ENCODE results near the gene LMTK2. TPM values are rescaled to one million over a fixed set of nuclear protein-coding genes. Genes with fewer than 3 reads are reported as not detected.

LMTK2 gene
- polyA plus RNA-seq, 1 donor from 2014 or later = 11.9 TPM

DNA sequence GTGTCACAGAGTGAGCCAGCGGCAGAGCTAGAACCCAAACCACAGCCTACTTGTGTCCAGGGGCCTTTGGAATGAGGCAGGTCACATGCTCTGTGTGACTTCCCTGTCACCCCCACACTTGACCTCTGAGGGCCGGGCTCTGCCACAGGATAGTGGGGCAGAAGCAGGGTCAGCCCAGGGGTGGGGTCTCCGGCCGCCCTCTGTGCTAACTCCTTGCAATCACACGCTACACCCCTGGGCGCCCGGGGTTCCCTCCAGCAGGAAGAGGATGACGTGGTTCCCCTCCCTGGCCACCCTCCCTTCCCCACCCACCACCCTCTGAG, 125.6 kb downstream of the LMTK2 start:
- TF ChIP-seq RAD21 (conservative IDR thresholded peaks at IDR 0.05) (no peak), TAF1 (IDR thresholded peaks at IDR 0.05; ENCODE audit: low read depth) (no peak), SMC3 (conservative IDR thresholded peaks at IDR 0.05; ENCODE audit: poor library complexity) (no peak), EP300 (conservative IDR thresholded peaks at IDR 0.05; ENCODE audit: poor library complexity, severe bottlenecking) (no peak), EZH2 (IDR thresholded peaks at IDR 0.05; ENCODE audit: borderline replicate concordance, insufficient read depth, low read length, poor library complexity, severe bottlenecking) (no peak), MXI1 (conservative IDR thresholded peaks at IDR 0.05; ENCODE audit: poor library complexity, severe bottlenecking) (no peak), POLR2AphosphoS5 (IDR thresholded peaks at IDR 0.05) (no peak)
- TF ChIP-seq, protein P1, sequence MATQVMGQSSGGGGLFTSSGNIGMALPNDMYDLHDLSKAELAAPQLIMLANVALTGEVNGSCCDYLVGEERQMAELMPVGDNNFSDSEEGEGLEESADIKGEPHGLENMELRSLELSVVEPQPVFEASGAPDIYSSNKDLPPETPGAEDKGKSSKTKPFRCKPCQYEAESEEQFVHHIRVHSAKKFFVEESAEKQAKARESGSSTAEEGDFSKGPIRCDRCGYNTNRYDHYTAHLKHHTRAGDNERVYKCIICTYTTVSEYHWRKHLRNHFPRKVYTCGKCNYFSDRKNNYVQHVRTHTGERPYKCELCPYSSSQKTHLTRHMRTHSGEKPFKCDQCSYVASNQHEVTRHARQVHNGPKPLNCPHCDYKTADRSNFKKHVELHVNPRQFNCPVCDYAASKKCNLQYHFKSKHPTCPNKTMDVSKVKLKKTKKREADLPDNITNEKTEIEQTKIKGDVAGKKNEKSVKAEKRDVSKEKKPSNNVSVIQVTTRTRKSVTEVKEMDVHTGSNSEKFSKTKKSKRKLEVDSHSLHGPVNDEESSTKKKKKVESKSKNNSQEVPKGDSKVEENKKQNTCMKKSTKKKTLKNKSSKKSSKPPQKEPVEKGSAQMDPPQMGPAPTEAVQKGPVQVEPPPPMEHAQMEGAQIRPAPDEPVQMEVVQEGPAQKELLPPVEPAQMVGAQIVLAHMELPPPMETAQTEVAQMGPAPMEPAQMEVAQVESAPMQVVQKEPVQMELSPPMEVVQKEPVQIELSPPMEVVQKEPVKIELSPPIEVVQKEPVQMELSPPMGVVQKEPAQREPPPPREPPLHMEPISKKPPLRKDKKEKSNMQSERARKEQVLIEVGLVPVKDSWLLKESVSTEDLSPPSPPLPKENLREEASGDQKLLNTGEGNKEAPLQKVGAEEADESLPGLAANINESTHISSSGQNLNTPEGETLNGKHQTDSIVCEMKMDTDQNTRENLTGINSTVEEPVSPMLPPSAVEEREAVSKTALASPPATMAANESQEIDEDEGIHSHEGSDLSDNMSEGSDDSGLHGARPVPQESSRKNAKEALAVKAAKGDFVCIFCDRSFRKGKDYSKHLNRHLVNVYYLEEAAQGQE (IDR thresholded peaks at IDR 0.05; ENCODE audit: borderline replicate concordance) = no peak
- TF ChIP-seq, protein P2, sequence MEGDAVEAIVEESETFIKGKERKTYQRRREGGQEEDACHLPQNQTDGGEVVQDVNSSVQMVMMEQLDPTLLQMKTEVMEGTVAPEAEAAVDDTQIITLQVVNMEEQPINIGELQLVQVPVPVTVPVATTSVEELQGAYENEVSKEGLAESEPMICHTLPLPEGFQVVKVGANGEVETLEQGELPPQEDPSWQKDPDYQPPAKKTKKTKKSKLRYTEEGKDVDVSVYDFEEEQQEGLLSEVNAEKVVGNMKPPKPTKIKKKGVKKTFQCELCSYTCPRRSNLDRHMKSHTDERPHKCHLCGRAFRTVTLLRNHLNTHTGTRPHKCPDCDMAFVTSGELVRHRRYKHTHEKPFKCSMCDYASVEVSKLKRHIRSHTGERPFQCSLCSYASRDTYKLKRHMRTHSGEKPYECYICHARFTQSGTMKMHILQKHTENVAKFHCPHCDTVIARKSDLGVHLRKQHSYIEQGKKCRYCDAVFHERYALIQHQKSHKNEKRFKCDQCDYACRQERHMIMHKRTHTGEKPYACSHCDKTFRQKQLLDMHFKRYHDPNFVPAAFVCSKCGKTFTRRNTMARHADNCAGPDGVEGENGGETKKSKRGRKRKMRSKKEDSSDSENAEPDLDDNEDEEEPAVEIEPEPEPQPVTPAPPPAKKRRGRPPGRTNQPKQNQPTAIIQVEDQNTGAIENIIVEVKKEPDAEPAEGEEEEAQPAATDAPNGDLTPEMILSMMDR (IDR thresholded peaks at IDR 0.05; ENCODE audit: poor library complexity, severe bottlenecking) = no peak
- no peaks in the 10 kb centered on the region for H3K27me3 ChIP-seq (ENCODE audit: insufficient read depth, low read depth, low read length)
- no peaks in the 10 kb centered on the region for H3K9me2 ChIP-seq (ENCODE audit: insufficient read depth, low read length)
- no peak overlapping the region for H3K4me3 ChIP-seq (ENCODE audit: low read length)
- no peak overlapping the region for H3K4me2 ChIP-seq (ENCODE audit: low read length)
- no peak overlapping the region for H3K9ac ChIP-seq (ENCODE audit: low read length)
- no peaks in the 10 kb centered on the region for H3K36me3 ChIP-seq (ENCODE audit: insufficient read depth, low read length)
- H4K20me1 ChIP-seq (ENCODE audit: insufficient read depth) = no peaks in the 10 kb centered on the region
- H2AFZ ChIP-seq (ENCODE audit: low read depth, low read length) = no peak overlapping the region
- H3F3A ChIP-seq (ENCODE audit: insufficient read depth, low read length, poor library complexity, severe bottlenecking) = no peaks in the 10 kb centered on the region
- H3K9me3 ChIP-seq (ENCODE audit: low read length) = no peaks in the 10 kb centered on the region
- no peak overlapping the region for H3K27ac ChIP-seq (ENCODE audit: low read length)
- H3K79me2 ChIP-seq (replicated peaks; ENCODE audit: insufficient read depth, low read length) = no peaks in the 10 kb centered on the region

DNA sequence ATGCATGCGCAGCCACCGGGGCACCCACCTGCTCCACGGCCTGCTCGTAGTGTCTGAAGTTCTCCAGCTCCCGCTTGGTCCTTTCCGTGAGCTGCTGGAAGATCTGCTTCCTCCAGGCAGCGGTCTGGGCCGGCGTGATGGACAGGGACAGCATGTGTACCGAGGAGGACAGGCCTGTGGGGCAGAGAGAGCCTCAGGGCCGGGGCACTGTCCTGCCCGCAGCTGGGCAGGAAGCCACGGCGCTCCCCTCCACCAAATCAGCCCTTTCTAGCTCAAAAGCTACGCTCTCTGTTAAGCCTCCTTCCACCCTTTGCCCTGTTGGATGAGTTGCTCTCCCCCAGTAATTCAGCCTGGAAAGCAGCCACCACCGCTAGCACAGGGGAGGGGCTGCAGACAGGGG, 126.1 kb downstream of the LMTK2 start:
- Histone ChIP-seq H3K36me3 (ENCODE audit: insufficient read depth, low read length) (no peaks in the 10 kb centered on the region), H3K27me3 (ENCODE audit: insufficient read depth, low read depth, low read length) (no peaks in the 10 kb centered on the region), H3K79me2 (replicated peaks; ENCODE audit: insufficient read depth, low read length) (no peaks in the 10 kb centered on the region), H3K4me3 (ENCODE audit: low read length) (no peak overlapping the region), H3K9me2 (ENCODE audit: insufficient read depth, low read length) (no peaks in the 10 kb centered on the region), H3K9me3 (ENCODE audit: low read length) (no peaks in the 10 kb centered on the region), H2AFZ (ENCODE audit: low read depth, low read length) (no peak overlapping the region), H3K27ac (ENCODE audit: low read length) (no peak overlapping the region), H3F3A (ENCODE audit: insufficient read depth, low read length, poor library complexity, severe bottlenecking) (no peaks in the 10 kb centered on the region), H4K20me1 (ENCODE audit: insufficient read depth) (no peaks in the 10 kb centered on the region), H3K9ac (ENCODE audit: low read length) (no peak overlapping the region), H3K4me2 (ENCODE audit: low read length) (no peak overlapping the region)
- TF ChIP-seq, protein P1 (IDR thresholded peaks at IDR 0.05; ENCODE audit: borderline replicate concordance) = no peak
- TF ChIP-seq, protein P2 (IDR thresholded peaks at IDR 0.05; ENCODE audit: poor library complexity, severe bottlenecking) = no peak
- no peak for TF ChIP-seq POLR2AphosphoS5 (IDR thresholded peaks at IDR 0.05)
- no peak for TF ChIP-seq SMC3 (conservative IDR thresholded peaks at IDR 0.05; ENCODE audit: poor library complexity)
- no peak for TF ChIP-seq TAF1 (IDR thresholded peaks at IDR 0.05; ENCODE audit: low read depth)
- TF ChIP-seq EZH2 (IDR thresholded peaks at IDR 0.05; ENCODE audit: borderline replicate concordance, insufficient read depth, low read length, poor library complexity, severe bottlenecking) = no peak
- TF ChIP-seq EP300 (conservative IDR thresholded peaks at IDR 0.05; ENCODE audit: poor library complexity, severe bottlenecking) = no peak
- TF ChIP-seq RAD21 (conservative IDR thresholded peaks at IDR 0.05) = no peak
- no peak for TF ChIP-seq MXI1 (conservative IDR thresholded peaks at IDR 0.05; ENCODE audit: poor library complexity, severe bottlenecking)

Data from neural cell (in vitro differentiated cells).